ENCODE measurements around the gene GALNT1. TPM values are rescaled to one million over a fixed set of nuclear protein-coding genes. Genes with fewer than 3 reads are reported as not detected.

The GALNT1 gene
- total RNA-seq, 1 experiment from 2014 or later: 25.6 TPM

- H3K9me3 ChIP-seq (ENCODE audit: low read depth, low read length, poor library complexity, severe bottlenecking): no peaks in the 10 kb centered on the region
- no peaks in the 10 kb centered on the region for H3K36me3 ChIP-seq (ENCODE audit: insufficient read depth, low read length, poor library complexity, severe bottlenecking)
- peak; percentile 17 for DNase-seq (ENCODE audit: low spot score)
- no peak overlapping the region for H3K4me3 ChIP-seq (ENCODE audit: low read depth, low read length, poor library complexity, severe bottlenecking)
- H3K27me3 ChIP-seq (replicated peaks; ENCODE audit: insufficient read depth, low read depth, low read length, poor library complexity): no peaks in the 10 kb centered on the region
- TF ChIP-seq EZH2 (IDR thresholded peaks at IDR 0.05; ENCODE audit: borderline replicate concordance, low read depth, low read length, poor library complexity, severe bottlenecking) (no peak), CTCF (conservative IDR thresholded peaks at IDR 0.05; ENCODE audit: low read depth, low read length) (peak; percentile 42)
- no peak overlapping the region for H3K27ac ChIP-seq (ENCODE audit: low read depth, low read length, poor library complexity, severe bottlenecking)
- ChIA-PET CTCF (no interaction called here), POLR2A (ENCODE audit: low non-redundant PET) (no interaction called here)
- H3K4me1 ChIP-seq (ENCODE audit: insufficient read depth, low read length, poor library complexity, severe bottlenecking): no peaks in the 10 kb centered on the region
- BruUV-seq (replicated peaks): no TSS peak
- intact Hi-C loops (cut with micrococcal nuclease; ENCODE audit: unreplicated experiment): no loop called here
These were observed 80.1 kb downstream of the GALNT1 start for GRCh38 chr18:35661483-35662146.

DNA sequence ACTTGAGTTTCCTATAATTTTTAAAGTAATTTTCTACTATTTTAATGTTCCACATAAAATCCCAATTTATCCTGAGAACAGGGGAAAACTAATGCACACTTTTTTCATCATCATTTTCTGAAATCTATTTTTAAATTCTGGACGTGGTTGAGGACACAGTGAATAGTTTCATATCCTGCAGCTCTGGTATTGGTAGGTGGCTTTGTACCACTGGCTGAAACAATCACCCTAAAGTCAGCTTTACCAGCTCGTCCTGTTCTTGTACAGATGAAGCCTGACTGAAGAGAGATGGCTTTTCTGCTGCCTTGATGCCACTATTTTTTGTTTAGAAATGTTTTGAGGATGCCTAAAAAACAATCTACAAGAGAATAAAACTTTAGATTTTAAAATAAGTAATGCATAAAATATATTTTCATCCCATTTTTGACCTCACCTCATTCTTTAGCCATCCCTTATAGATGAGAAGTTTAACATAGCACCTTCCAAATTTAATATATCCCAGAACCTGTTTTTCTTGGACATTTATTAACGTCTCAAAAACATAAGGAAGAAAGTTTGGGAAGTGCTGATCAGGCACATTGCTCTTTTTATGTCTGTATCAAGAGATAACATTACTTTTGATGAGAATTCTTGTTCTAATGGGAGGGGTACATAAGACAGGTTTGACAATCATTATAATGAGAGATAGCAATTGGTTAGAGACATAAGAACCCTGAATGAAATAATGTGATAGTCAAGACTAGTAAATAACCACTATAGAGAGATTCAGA, 80.9 kb downstream of the GALNT1 start:
- Histone ChIP-seq H3K27me3 (replicated peaks; ENCODE audit: insufficient read depth, low read depth, low read length, poor library complexity) (no peaks in the 10 kb centered on the region), H3K9me3 (ENCODE audit: low read depth, low read length, poor library complexity, severe bottlenecking) (no peaks in the 10 kb centered on the region), H3K27ac (ENCODE audit: low read depth, low read length, poor library complexity, severe bottlenecking) (no peak overlapping the region), H3K4me1 (ENCODE audit: insufficient read depth, low read length, poor library complexity, severe bottlenecking) (no peaks in the 10 kb centered on the region), H3K4me3 (ENCODE audit: low read depth, low read length, poor library complexity, severe bottlenecking) (no peak overlapping the region), H3K36me3 (ENCODE audit: insufficient read depth, low read length, poor library complexity, severe bottlenecking) (no peaks in the 10 kb centered on the region)
- intact Hi-C loops (cut with micrococcal nuclease; ENCODE audit: unreplicated experiment): no loop called here
- no TSS peak for BruUV-seq (replicated peaks)
- no peak for TF ChIP-seq EZH2 (IDR thresholded peaks at IDR 0.05; ENCODE audit: borderline replicate concordance, low read depth, low read length, poor library complexity, severe bottlenecking)
- TF ChIP-seq CTCF (conservative IDR thresholded peaks at IDR 0.05; ENCODE audit: low read depth, low read length): no peak
- CTCF ChIA-PET: no interaction called here
- DNase-seq (ENCODE audit: low spot score): no peak
- POLR2A ChIA-PET (ENCODE audit: low non-redundant PET): no interaction called here

GRCh38 chr18:35671966-35672603, 90.5 kb downstream of the GALNT1 start:
- TF ChIP-seq CTCF (conservative IDR thresholded peaks at IDR 0.05; ENCODE audit: low read depth, low read length) (no peak), EZH2 (IDR thresholded peaks at IDR 0.05; ENCODE audit: borderline replicate concordance, low read depth, low read length, poor library complexity, severe bottlenecking) (no peak)
- no peak for DNase-seq (ENCODE audit: low spot score)
- intact Hi-C loops (cut with micrococcal nuclease; ENCODE audit: unreplicated experiment): no loop called here
- ChIA-PET POLR2A (ENCODE audit: low non-redundant PET) (no interaction called here), CTCF (no interaction called here)
- no peaks in the 10 kb centered on the region for H3K9me3 ChIP-seq (ENCODE audit: low read depth, low read length, poor library complexity, severe bottlenecking)
- no peaks in the 10 kb centered on the region for H3K4me1 ChIP-seq (ENCODE audit: insufficient read depth, low read length, poor library complexity, severe bottlenecking)
- no TSS peak for BruUV-seq (replicated peaks)
- H3K27me3 ChIP-seq (replicated peaks; ENCODE audit: insufficient read depth, low read depth, low read length, poor library complexity): no peaks in the 10 kb centered on the region
- H3K4me3 ChIP-seq (ENCODE audit: low read depth, low read length, poor library complexity, severe bottlenecking): no peak overlapping the region
- no peak overlapping the region for H3K27ac ChIP-seq (ENCODE audit: low read depth, low read length, poor library complexity, severe bottlenecking)
- no peaks in the 10 kb centered on the region for H3K36me3 ChIP-seq (ENCODE audit: insufficient read depth, low read length, poor library complexity, severe bottlenecking)
